RKO (cell line): ENCODE data around the gene EFCAB13.
"Not testable (repeated sequence)": the region's sequence is repeated elsewhere in the genome, so short reads cannot be mapped to it uniquely, and the experiment has no call there.

Experiments used
- DNase-seq: peaks from one replicate; pipeline ENCODE4 v3.0.0-alpha.2; 2016; ENCODE audit warnings: low spot score

EFCAB13 gene

GRCh38 chr17:47425887-47426635, 102.3 kb downstream of the EFCAB13 start:
- not testable (repeated sequence) for DNase-seq

DNA sequence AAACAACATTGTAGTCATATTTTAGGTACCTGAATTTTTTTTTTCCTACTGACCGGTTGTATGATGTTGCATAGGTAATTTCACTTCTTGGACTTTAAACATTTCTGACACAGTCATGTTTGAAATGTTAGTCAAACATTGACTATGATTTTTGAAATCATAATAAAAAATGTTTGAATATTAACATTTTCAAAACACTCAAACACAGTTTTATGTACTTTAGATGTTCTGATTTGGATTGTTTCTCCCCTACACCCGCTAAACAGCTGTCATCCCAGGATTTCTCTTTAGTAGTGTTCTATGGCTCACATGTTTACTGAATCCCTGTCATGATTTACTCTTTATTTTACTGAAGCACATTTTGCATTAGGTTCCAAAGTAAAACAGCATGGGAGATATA, 104.2 kb downstream of the EFCAB13 start:
- DNase-seq, result no peak

DNA sequence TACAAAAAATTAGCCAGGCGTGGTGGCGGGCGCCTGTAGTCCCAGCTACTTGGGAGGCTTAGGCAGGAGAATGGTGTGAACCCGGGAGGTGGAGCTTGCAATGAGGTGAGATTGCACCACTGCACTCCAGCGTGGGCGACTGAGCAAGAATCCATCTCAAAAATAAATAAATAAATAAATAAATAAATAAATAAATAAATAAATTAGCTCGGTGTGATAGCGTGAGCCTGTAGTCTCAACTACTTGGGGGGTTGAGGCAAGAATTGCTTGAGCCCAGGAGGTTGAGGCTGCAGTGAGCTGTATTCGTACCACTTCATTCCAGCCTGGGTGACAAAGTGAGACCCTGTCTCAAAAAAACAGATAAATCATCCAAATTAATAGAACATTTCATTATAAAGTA, 108.5 kb downstream of the EFCAB13 start:
- DNase-seq, result not testable (repeated sequence)

- DNase-seq, result no peak
Measured at GRCh38 chr17:47465165-47465564, 141.4 kb downstream of the EFCAB13 start.

DNA sequence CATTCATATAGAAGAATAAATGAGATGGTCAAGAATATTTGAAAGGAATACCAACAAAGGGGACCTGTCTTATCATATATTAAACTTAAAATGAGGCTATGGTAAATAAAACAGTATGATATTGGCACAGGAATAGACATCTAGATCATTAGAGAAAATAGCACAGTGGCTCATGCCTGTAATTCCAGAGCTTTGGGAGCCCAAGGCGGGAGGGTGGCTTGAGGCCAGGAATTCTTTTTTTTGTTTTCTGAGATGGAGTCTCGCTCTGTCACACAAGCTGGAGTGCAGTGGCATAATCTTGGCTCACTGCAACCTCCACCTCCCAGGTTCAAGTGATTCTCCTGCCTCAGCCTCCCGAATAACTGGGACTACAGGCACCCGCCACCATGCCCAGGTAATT, 143.2 kb downstream of the EFCAB13 start:
- not testable (repeated sequence) for DNase-seq

DNA sequence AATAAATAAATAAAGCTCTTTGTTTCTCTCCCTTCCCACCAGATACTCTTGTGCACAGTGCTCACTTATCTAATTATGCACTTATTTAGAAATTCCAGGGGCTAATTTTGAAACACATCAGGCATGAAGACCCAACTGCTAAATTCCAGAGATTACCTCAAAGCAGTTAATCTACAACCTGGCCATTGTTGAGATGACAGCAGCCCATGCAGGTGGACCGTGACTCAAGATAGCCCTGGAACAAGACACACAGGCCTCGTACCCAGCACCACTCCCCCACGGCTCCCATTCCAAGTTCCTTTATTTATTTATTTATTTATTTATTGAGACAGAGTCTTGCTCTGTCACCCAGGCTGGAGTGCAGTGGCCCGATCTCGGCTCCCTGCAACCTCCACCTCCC, 147.1 kb downstream of the EFCAB13 start:
- no peak for DNase-seq

GRCh38 chr17:47472073-47472472, 148.3 kb downstream of the EFCAB13 start:
- not testable (repeated sequence) for DNase-seq
